ENCODE data around the gene PAX7.

The PAX7 gene

GRCh38 chr1:18734001-18734400, 103.4 kb downstream of the PAX7 start:
- H3K9ac ChIP-seq: no peak overlapping the region
- H3K27me3 ChIP-seq (ENCODE audit: insufficient read depth, low read depth): peaks cover 15% of the 10 kb centered on the region
- no peaks in the 10 kb centered on the region for H3K79me2 ChIP-seq (ENCODE audit: insufficient read depth, low read depth)
- no peak for TF ChIP-seq CTCF (conservative IDR thresholded peaks at IDR 0.05; ENCODE audit: low read depth, low read length)
- H3K4me3 ChIP-seq (IDR thresholded peaks at IDR 0.05; ENCODE audit: insufficient read depth, low read depth, low read length): no peak overlapping the region
- no peak overlapping the region for H3K27ac ChIP-seq
- H3K4me1 ChIP-seq (ENCODE audit: low read depth, poor library complexity, severe bottlenecking): no peaks in the 10 kb centered on the region
- no peak overlapping the region for H3K4me2 ChIP-seq
- H3K36me3 ChIP-seq (ENCODE audit: insufficient read depth): no peaks in the 10 kb centered on the region
- no peaks in the 10 kb centered on the region for H4K20me1 ChIP-seq (ENCODE audit: insufficient read depth)
- no peak overlapping the region for H2AFZ ChIP-seq (ENCODE audit: low read depth)

DNA sequence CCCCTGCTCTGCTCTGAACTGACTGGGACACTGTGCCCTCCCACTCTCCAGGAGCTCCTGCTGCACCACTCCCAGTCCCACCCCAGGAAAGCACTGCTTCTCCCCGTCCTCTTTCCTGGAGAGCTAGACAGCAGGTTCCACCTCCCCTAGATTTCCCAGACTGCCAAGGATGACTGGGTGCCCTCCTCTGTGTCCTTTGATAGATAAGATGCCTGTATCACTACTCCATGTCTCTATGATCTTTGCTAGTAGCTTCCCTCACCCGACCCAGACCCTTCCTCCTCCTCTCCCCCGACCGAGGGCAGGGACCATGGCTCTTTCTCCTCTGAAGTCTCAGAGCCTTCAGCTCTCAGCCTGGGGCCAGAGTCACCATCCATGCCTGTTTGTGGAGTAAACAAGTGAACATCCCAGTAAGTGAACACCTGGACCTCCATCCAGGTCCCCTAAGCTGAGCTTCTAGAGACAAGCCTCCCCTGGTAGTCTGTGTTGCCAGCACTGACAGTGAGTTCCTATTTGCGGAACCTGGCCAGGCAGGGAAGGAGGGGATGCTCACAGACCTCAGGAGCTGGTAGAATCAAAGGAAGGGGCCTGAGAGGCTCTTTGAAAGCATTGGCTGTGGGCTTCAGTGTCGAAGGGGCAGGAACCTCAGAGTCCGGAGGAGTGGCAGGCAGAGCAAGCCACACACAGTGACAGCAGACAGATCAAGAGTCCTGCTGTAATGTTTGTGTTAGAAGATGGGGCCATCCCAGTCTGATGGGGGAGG, 104.0 kb downstream of the PAX7 start:
- no peaks in the 10 kb centered on the region for H3K4me1 ChIP-seq (ENCODE audit: low read depth, poor library complexity, severe bottlenecking)
- no peak overlapping the region for H3K9ac ChIP-seq
- H3K4me2 ChIP-seq: no peak overlapping the region
- H2AFZ ChIP-seq (ENCODE audit: low read depth): no peak overlapping the region
- no peak overlapping the region for H3K4me3 ChIP-seq (IDR thresholded peaks at IDR 0.05; ENCODE audit: insufficient read depth, low read depth, low read length)
- H4K20me1 ChIP-seq (ENCODE audit: insufficient read depth): no peaks in the 10 kb centered on the region
- no peak overlapping the region for H3K27ac ChIP-seq
- no peaks in the 10 kb centered on the region for H3K79me2 ChIP-seq (ENCODE audit: insufficient read depth, low read depth)
- peaks cover 15% of the 10 kb centered on the region for H3K27me3 ChIP-seq (ENCODE audit: insufficient read depth, low read depth)
- TF ChIP-seq CTCF (conservative IDR thresholded peaks at IDR 0.05; ENCODE audit: low read depth, low read length): no peak
- no peaks in the 10 kb centered on the region for H3K36me3 ChIP-seq (ENCODE audit: insufficient read depth)

GRCh38 chr1:18735224-18735997, 104.8 kb downstream of the PAX7 start:
- H3K9ac ChIP-seq: no peak overlapping the region
- peaks cover 15% of the 10 kb centered on the region for H3K27me3 ChIP-seq (ENCODE audit: insufficient read depth, low read depth)
- no peaks in the 10 kb centered on the region for H3K4me1 ChIP-seq (ENCODE audit: low read depth, poor library complexity, severe bottlenecking)
- no peaks in the 10 kb centered on the region for H4K20me1 ChIP-seq (ENCODE audit: insufficient read depth)
- no peak overlapping the region for H3K4me3 ChIP-seq (IDR thresholded peaks at IDR 0.05; ENCODE audit: insufficient read depth, low read depth, low read length)
- no peak overlapping the region for H3K4me2 ChIP-seq
- H2AFZ ChIP-seq (ENCODE audit: low read depth): no peak overlapping the region
- H3K79me2 ChIP-seq (ENCODE audit: insufficient read depth, low read depth): no peaks in the 10 kb centered on the region
- TF ChIP-seq CTCF (conservative IDR thresholded peaks at IDR 0.05; ENCODE audit: low read depth, low read length): no peak
- H3K27ac ChIP-seq: no peak overlapping the region
- H3K36me3 ChIP-seq (ENCODE audit: insufficient read depth): no peaks in the 10 kb centered on the region

DNA sequence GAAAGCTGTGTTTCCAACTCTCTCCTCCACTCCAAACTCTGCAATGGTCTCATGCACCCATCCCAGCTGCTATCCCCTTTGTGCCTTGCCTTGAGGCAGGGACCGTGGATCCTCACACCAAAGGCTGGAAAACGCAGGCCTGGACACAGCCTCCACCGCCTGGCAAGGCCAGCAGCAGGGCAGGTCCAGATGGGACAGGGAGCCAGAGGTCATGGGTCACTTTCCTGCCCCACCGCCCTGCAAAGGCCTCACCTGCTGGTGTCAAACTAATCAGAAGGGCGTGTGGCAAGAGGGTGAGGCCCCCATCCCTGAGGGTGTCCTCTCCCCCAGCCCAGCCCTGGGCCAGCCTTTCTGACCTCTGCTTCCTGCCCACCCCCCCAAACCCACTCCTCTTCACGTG, 106.3 kb downstream of the PAX7 start:
- Histone ChIP-seq H3K9ac (no peak overlapping the region), H3K27me3 (ENCODE audit: insufficient read depth, low read depth) (peaks cover 15% of the 10 kb centered on the region), H3K4me1 (ENCODE audit: low read depth, poor library complexity, severe bottlenecking) (no peaks in the 10 kb centered on the region), H2AFZ (ENCODE audit: low read depth) (no peak overlapping the region), H3K27ac (no peak overlapping the region), H3K4me3 (IDR thresholded peaks at IDR 0.05; ENCODE audit: insufficient read depth, low read depth, low read length) (no peak overlapping the region), H3K4me2 (no peak overlapping the region), H4K20me1 (ENCODE audit: insufficient read depth) (no peaks in the 10 kb centered on the region), H3K79me2 (ENCODE audit: insufficient read depth, low read depth) (no peaks in the 10 kb centered on the region), H3K36me3 (ENCODE audit: insufficient read depth) (no peaks in the 10 kb centered on the region)
- no peak for TF ChIP-seq CTCF (conservative IDR thresholded peaks at IDR 0.05; ENCODE audit: low read depth, low read length)

Data from KMS-11 (cell line).